Mucosa of descending colon (tissue), 3 donors: Measurements from ENCODE around the gene POU2AF2. TPM values are rescaled to one million over a fixed set of nuclear protein-coding genes. Genes with fewer than 3 reads are reported as not detected.

Experiments
- ATAC-seq: fragments of 200-7000 bp; cut with Tn5 transposase; one replicate; pipeline ENCODE4 v1.9.1; 2020; ENCODE audit warnings: mild to moderate bottlenecking, moderate library complexity
- DNase-seq, 3 donors: peaks; one replicate each; pipeline ENCODE4 v3.0.0-alpha.2; 2020
- H3K36me3 ChIP-seq: fragments of 200-600 bp; one replicate; pipeline ENCODE4 v1.8.0; 2021; ENCODE audit warnings: low read depth, mild to moderate bottlenecking
- H3K4me1 ChIP-seq: fragments of 200-600 bp; one replicate; pipeline ENCODE4 v1.8.0; 2021; ENCODE audit warnings: low read depth, mild to moderate bottlenecking
- H3K4me3 ChIP-seq: fragments of 200-600 bp; one replicate; pipeline ENCODE4 v1.8.0; 2021; ENCODE audit warnings: mild to moderate bottlenecking
- H3K9me3 ChIP-seq: fragments of 200-600 bp; one replicate; pipeline ENCODE4 v1.8.0; 2021; ENCODE audit warnings: mild to moderate bottlenecking
- CTCF ChIP-seq: fragments of 200-600 bp; IDR thresholded peaks from one replicate; pipeline ENCODE4 v1.8.0; 2022; ENCODE audit warnings: antibody characterized with exemption, mild to moderate bottlenecking
- intact Hi-C, 2 donors: fragments of 100-400 bp; cut with DNase I in 1 of 2; cut with micrococcal nuclease in 1 of 2; formaldehyde crosslinking; loops; one replicate each; pipeline versions ENCODE4 v1.11.0 to v1.11.1; 2022; cut with DNase I, micrococcal nuclease
- total RNA-seq, 3 donors: library from RNA; stranded (reverse); fragmentation: NEBNext Ultra II Directional in 2 of 3; extraction: Animal tissue kit (Norgen Biotek cat#: 25700) in 2 of 3; gene quantifications; one replicate each; pipeline versions ENCODE4 v1.2.1 to v1.2.4, GENCODE V29; 2021 to 2023
- donor health status: DM: no; HTN: no; CAD: no; lungs with moderate emphysema.
- donor health status: DM: no; HTN: no; CAD: no.
- donor health status: DM: no; HTN: yes; CAD: no.

The POU2AF2 gene
- total RNA-seq, 3 donors from 2014 or later: 1.0 to 2.1 (median 2.1) TPM

- Histone ChIP-seq H3K36me3 (no peaks in the 10 kb centered on the region), H3K9me3 (no peaks in the 10 kb centered on the region), H3K4me1 (peaks cover 7% of the 10 kb centered on the region), H3K4me3 (no peak overlapping the region)
- no peak for ATAC-seq
- DNase-seq: no peak
- intact Hi-C loops: no loop called here
- no peak for TF ChIP-seq CTCF
Measured at GRCh38 chr11:111329306-111330204, 84.0 kb downstream of the POU2AF2 start.

GRCh38 chr11:111330234-111330893, 84.8 kb downstream of the POU2AF2 start:
- DNase-seq (no peak), ATAC-seq (no peak)
- Histone ChIP-seq H3K36me3 (no peaks in the 10 kb centered on the region), H3K4me3 (no peak overlapping the region), H3K4me1 (peaks cover 15% of the 10 kb centered on the region), H3K9me3 (no peaks in the 10 kb centered on the region)
- intact Hi-C loops: no loop called here
- TF ChIP-seq CTCF: no peak

GRCh38 chr11:111331711-111332479, 86.4 kb downstream of the POU2AF2 start:
- Histone ChIP-seq H3K36me3 (no peaks in the 10 kb centered on the region), H3K4me3 (no peak overlapping the region), H3K4me1 (peaks cover 15% of the 10 kb centered on the region), H3K9me3 (no peaks in the 10 kb centered on the region)
- intact Hi-C loops: no loop called here
- DNase-seq (no peak), ATAC-seq (no peak)
- no peak for TF ChIP-seq CTCF

- Histone ChIP-seq H3K36me3 (no peaks in the 10 kb centered on the region), H3K4me3 (no peak overlapping the region), H3K9me3 (no peaks in the 10 kb centered on the region), H3K4me1 (peaks cover 15% of the 10 kb centered on the region)
- ATAC-seq (peak; percentile 92), DNase-seq (peak in 2 of 3 donors; percentile 55 to 66)
- TF ChIP-seq CTCF: no peak
- intact Hi-C loops: no loop called here
Measured at GRCh38 chr11:111334532-111335502, 89.3 kb downstream of the POU2AF2 start.

- Histone ChIP-seq H3K9me3 (no peaks in the 10 kb centered on the region), H3K36me3 (no peaks in the 10 kb centered on the region), H3K4me3 (no peak overlapping the region), H3K4me1 (peaks cover 15% of the 10 kb centered on the region)
- intact Hi-C loops: no loop called here
- TF ChIP-seq CTCF: no peak
- DNase-seq: no peak
- ATAC-seq: peak; percentile 19
Measured at GRCh38 chr11:111335549-111335948, 90.0 kb downstream of the POU2AF2 start.
